Chondrocyte (in vitro differentiated cells): Measurements from ENCODE around the gene FOXP1. TPM values are rescaled to one million over a fixed set of nuclear protein-coding genes. Genes with fewer than 3 reads are reported as not detected.

Source experiments
- DNase-seq: peaks from one replicate; pipeline ENCODE4 v3.0.0; 2021; ENCODE audit warnings: mixed read lengths, low spot score
- H3K27ac Mint-ChIP-seq: one replicate; pipeline ENCODE4 v1.8.0; 2021; ENCODE audit warnings: mild to moderate bottlenecking, moderate library complexity, mixed read lengths; ENCODE audit not compliant: unreplicated experiment
- H3K27me3 Mint-ChIP-seq: 2 replicates; pipeline ENCODE4 v1.8.0; 2021; ENCODE audit warnings: low read depth, mixed read lengths
- H3K36me3 Mint-ChIP-seq: 2 replicates; pipeline ENCODE4 v1.8.0; 2021; ENCODE audit warnings: low read depth, mixed read lengths
- H3K4me1 Mint-ChIP-seq: 2 replicates; pipeline ENCODE4 v1.8.0; 2021; ENCODE audit warnings: low read depth, mild to moderate bottlenecking, mixed read lengths
- H3K4me3 Mint-ChIP-seq: one replicate; pipeline ENCODE4 v1.8.0; 2021; ENCODE audit warnings: mild to moderate bottlenecking, moderate library complexity, mixed read lengths; ENCODE audit not compliant: unreplicated experiment
- H3K9me3 Mint-ChIP-seq: 2 replicates; pipeline ENCODE4 v1.8.0; 2021; ENCODE audit warnings: low read depth, mixed read lengths
- CTCF ChIP-seq: fragments of 200-600 bp; sonication (generic); IDR thresholded peaks from 2 replicates; pipeline ENCODE4 v1.5.0; 2021; ENCODE audit warnings: antibody characterized with exemption, mild to moderate bottlenecking, moderate library complexity
- total RNA-seq: library from RNA; stranded (reverse); gene quantifications from 3 replicates; pipeline ENCODE4 v1.2.1, GENCODE V29; 2021

Gene FOXP1
- total RNA-seq, 1 donor from 2014 or later = 206 TPM

GRCh38 chr3:71208211-71209095, 375.1 kb downstream of the FOXP1 start:
- Mint-ChIP-seq H3K9me3 (no peaks in the 10 kb centered on the region), H3K4me1 (peaks cover 63% of the 10 kb centered on the region), H3K27me3 (no peaks in the 10 kb centered on the region), H3K36me3 (no peaks in the 10 kb centered on the region), H3K27ac (peak overlapping the region; percentile 64), H3K4me3 (no peak overlapping the region)
- no peak for TF ChIP-seq CTCF
- DNase-seq = no peak

GRCh38 chr3:71207632-71208031, 375.9 kb downstream of the FOXP1 start:
- no peak overlapping the region for H3K4me3 Mint-ChIP-seq
- peaks cover 67% of the 10 kb centered on the region for H3K4me1 Mint-ChIP-seq

GRCh38 chr3:71206305-71207165, 377.0 kb downstream of the FOXP1 start:
- H3K36me3 Mint-ChIP-seq = no peaks in the 10 kb centered on the region
- peak overlapping the region; percentile 14 for H3K27ac Mint-ChIP-seq
- H3K27me3 Mint-ChIP-seq = no peaks in the 10 kb centered on the region
- no peak for TF ChIP-seq CTCF
- peaks cover 69% of the 10 kb centered on the region for H3K4me1 Mint-ChIP-seq
- H3K4me3 Mint-ChIP-seq = no peak overlapping the region
- H3K9me3 Mint-ChIP-seq = no peaks in the 10 kb centered on the region
- no peak for DNase-seq

More at GRCh38 chr3:71207632-71208031, 375.9 kb downstream of the FOXP1 start:
- Mint-ChIP-seq H3K9me3 (no peaks in the 10 kb centered on the region), H3K27me3 (no peaks in the 10 kb centered on the region), H3K27ac (no peak overlapping the region), H3K36me3 (no peaks in the 10 kb centered on the region)
- DNase-seq = no peak
- TF ChIP-seq CTCF = no peak

GRCh38 chr3:71203727-71204488, 379.6 kb downstream of the FOXP1 start:
- Mint-ChIP-seq H3K27ac (no peak overlapping the region), H3K9me3 (no peaks in the 10 kb centered on the region), H3K4me1 (peaks cover 55% of the 10 kb centered on the region), H3K4me3 (no peak overlapping the region), H3K36me3 (no peaks in the 10 kb centered on the region), H3K27me3 (no peaks in the 10 kb centered on the region)
- no peak for TF ChIP-seq CTCF
- DNase-seq = no peak
